ENCODE measurements around the gene BZW1.
"Not testable (repeated sequence)": the region's sequence is repeated elsewhere in the genome, so short reads cannot be mapped to it uniquely, and the experiment has no call there.

Gene BZW1

DNA sequence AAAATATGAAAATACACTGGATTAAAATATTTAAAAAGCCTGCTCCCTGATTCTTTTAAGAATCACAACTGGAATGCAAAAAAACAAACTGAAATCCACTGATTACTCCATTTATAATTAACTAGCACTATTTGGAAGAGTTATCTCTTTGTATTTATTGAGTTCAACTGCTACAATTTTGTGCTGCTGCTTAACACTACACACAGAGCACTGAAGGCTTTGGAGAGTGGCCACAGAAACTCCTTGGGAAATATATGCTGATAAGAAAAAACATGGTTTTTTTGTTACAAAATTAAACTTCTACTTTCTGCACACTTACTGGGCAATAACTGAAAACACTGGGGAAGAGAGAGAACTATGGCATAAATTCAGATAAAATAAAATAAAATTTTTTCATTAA, 19.8 kb upstream of the BZW1 start:
- no peak for DNase-seq (ENCODE audit: low read depth)

DNA sequence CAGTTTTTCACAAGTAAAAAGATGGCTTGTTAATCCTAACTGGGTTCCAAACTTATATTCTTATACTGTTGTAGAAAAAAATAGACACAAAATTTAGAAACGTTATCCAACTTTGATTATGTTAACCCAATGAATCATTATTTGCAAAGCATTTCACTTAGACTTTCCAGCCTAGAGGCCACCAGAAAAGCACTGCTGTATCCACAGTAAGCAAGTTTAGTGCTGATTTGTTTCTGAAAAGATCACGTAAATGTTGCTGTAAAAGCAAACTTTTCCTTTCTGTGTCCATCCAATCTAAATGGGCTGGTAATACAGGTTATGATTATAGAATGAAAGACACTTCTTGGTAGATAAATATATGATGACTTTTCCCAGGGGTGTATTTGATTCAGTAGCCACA, 17.6 kb upstream of the BZW1 start:
- no peak for DNase-seq (ENCODE audit: low read depth)

DNA sequence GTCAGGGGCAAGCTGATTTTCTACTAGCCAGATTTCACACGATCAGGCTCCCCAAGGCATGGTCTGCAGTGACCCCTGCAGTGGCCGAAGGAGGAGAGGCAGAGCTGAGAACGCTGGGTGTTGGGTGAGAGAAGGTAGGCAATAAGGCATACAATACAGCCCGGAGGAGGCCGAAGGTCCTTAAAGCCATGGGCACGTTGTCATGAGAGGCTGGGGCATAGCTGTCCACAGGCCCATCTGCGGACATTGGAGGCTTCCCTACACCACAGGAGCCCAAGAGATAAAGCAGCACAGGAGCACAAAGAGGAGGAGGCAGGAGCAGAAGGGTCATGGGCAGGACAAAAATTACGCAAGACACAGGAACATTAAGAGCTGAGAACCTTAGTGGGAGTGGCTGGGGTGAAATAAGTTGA, 16.7 kb upstream of the BZW1 start:
- no peak for DNase-seq (ENCODE audit: low read depth)

DNA sequence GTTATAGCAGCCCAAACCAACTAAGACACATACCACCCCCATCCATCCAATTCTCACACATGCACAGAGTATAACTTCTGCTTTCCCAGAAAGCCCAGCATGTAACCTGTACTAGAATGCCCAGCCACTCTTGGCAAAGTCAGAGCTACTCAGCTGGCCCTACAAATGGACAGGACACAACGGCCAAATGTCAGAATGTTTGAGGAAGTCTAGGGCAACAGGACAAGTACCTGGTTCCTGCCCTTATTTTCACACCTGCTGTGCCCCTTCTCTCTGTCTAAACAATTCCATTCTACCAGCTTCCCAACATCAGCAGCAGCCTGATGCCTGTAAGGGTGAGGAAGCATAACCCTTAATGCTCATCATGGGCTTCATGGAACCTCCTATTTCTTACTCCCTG, 15.1 kb upstream of the BZW1 start:
- DNase-seq (ENCODE audit: low read depth): no peak

DNA sequence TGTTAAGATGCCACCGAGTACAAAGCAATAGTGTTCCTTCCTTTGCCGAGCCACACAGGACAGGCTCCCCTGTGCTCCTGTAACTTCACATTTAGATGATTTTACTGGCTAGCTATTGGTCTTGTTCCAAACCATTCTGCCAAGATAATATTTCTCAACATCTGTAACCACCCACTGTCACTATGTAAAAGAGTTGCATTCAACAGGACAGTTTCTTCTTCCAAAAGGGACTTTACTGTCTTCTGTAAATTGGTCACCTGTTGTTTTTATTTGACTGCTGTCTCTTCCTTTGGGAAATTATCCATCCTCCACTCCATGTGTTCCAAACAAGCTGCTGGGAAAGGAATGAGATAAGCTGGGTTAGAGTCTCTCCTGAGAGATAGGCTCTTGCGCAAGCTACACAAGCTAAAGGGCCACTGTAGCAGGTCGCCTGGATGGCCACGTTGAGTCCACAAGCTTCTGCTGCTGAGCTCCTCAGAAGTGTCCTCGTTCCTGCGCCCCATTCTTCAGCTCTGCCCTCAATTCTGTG, 14.4 kb upstream of the BZW1 start:
- DNase-seq (ENCODE audit: low read depth): no peak

DNA sequence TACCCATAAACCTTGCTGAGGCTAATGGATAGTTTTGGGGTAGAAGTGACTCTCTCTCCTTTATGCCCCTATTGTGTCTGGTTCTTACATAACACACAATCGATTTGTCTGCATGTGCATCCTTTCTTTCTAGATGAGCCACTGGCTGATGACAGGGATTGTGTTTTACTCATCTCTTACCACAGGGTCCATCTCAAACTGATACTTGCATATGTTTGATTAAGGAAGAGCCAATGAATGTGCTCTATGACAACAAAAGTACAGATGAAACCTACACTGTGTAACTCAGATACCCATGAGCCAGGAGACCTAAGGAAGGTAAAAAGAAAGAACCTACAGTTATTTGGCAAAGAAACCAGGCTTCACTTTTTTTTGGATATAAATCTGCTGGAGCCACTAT, 13.2 kb upstream of the BZW1 start:
- no peak for DNase-seq (ENCODE audit: low read depth)

DNA sequence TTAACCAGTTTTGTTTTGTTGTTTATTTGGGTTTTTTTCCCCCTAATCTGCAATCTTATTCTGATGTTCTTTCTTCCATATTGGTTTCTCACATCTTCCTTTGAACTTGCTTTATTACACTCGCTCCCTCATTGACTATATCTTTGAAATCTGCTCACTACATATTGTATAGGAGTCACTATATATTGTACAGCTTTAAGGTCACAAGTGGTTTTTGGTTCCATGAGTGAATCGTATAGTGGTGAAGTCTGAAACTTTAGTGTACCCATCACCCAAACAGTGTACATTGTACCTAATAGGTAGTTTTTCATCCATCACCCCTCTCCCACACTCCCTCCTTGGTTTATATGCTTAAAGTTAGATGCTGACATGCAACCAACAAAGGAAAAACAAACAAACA, 11.3 kb upstream of the BZW1 start:
- no peak for DNase-seq (ENCODE audit: low read depth)

DNA sequence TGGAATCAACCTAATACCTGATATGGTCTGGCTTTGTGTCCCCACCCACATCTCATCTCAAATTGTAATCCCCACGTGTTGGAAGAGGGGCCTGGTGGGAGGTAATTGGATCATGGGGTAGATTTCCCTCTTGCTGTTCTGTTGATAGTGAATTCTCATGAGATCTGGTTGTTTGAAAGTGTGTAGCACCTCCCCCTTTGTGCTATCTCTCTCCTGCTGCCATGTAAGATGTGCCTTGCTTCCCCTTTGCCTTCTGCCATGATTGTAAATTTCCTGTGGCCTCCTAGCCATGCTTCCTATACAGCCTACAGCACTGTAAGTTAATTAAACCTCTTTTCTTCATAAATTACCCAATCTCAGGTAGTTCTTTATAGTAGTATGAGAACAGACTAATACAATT, 10.3 kb upstream of the BZW1 start:
- DNase-seq (ENCODE audit: low read depth): not testable (repeated sequence)

DNA sequence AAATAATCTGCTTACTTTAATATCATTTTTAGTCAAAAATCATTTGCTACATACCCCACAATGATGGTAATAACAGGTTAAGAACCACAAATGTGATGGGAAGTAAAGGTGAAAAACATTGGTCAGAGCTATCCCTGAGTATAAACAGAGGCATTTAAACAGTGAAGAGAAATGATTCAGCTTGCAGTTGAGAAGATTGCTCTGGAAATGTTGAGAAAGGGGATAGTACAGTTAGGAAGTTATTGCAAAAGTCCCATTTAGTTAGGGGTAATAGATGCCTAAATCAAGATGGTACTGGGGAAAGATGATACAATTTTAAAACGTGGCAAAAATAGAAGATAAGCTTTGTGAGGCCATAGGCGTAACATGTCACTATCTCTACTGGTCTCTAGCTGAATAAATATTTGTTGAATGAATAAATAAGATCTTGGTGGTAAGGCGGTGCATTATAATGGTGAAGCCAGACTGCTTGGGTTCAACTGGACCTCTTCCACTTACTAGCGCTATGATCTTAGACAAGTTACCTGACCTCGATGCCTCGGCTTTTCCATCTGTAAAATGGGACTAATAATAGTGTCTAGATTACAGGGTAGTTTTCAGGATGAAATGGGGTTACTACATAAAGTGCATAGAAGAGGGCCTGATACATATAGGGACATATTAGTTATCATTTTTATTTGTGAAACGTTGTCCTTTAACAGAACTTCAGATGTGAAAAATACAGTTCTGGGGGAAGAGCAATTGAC, 2.0 kb upstream of the BZW1 start:
- DNase-seq (ENCODE audit: low read depth): no peak

DNA sequence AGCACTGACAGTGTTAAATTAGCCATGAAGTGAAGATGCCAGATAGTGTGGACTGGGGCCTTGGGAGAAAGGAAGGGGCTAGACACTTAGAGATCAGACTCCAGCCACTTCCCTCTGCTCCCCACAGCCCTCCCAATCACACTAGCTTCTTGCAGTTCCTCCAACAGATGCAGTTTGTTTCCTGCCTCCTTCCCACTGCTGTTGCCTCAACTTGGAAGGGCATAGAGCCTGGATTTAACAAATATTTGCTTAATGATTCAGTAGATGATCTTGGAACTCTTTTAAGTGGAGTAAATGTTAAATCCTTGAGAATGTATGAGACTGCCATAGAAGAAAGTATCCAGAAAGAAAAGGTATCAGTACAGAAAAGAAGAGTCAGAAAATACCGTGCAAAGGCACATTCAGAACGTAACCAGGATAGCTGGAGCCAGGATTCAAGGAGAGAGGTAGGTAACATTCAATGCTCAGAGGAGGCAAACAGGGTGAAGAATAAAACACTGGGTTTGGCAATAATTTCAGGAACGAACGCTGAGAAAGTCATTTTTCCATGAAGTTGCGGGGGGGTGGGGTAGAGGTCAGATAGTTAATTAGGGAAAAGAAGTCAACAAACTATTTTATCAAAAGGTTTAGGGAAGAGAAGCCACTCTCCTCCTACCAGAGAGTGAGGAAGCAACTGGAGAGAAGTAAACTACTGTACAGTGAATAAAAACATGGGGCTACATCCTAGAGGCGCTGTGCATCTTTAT, 1.3 kb upstream of the BZW1 start:
- DNase-seq (ENCODE audit: low read depth): no peak

DNA sequence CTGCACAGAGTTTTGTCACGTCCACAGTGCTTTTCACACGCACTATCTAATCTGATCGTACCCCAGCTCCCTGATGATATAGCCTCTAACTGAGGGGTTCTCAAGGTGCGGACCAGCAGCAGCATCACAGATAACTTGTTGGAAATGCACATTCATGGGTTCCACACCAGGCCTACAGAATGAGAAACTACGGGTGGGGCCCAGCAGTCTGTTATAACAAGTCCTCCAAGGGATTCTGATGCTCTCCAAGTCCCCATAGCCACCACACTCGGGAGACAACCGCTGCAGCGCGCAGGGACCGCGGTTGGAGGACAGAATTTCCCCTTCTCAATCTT, 745 bp upstream of the BZW1 start:
- no peak for DNase-seq (ENCODE audit: low read depth)

DNA sequence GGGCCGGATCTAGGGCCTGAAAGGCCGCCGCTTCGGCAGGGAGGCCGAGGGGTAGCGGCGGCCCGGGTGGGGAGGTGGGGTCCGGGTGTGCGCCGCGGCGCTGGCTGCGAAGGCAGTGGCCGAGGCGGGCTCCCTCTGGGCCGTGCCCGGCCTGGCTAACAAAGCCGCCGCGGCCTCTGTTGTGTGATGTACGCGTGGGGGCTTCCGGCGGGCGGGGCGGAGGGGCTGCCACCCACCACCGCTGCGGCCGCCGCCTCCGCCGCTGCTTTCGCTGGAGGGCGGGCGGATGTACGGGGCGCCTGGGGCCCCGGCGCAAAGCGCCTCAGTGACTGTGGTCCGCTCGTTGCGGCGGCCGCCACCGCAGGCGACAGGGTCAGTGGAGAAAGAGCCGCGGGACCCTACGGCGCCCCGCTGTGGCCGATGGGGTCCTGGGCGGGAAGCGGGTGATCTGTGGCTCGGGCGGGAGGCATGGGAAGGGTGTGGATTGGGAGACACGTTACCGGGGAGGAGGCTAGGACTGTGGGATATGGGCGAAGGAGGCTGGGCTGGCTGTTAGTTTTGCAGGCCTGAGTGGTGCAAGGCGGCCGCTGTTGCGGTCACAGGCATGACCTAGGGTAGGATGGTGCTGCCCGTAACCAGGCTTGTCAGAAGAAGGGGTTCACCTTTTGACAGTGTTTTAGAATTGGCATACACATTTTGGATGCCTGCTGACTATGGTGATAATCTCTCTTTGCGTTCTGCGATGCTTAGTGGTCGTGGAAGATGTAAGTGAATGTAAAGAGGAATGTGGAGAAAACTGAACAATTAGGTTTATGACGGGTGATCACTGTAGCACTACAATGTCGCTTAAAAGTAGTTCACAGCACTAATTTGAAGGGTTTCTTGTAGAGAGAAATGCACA, 662 bp downstream of the BZW1 start:
- DNase-seq (ENCODE audit: low read depth): peak; percentile 64

DNA sequence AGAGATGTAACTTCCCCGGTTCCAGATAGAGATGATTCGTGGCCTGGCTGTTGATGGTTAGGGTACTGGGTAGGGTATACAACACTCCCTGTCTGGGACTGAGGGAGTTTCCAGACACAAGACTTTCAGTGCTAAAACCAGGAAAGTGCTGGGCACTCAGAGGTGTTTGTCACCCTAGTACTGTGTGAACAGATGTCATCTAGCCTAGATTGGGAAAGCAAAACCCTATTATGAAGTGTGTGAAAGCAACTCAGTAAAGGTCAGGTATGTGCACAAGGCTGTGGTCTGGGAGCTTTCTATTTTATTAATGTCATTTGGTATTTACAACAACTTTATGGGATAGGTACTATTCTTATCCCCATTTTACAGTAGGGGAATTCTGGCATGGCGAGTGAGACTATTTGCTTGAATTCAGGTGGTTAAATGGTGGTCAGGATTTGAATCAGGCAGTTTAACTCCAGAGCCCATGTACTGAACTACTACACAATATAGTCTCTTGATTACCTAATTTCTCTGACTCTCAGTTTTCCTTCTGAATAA, 2.6 kb downstream of the BZW1 start:
- peak; percentile 19 for DNase-seq (ENCODE audit: low read depth)

DNA sequence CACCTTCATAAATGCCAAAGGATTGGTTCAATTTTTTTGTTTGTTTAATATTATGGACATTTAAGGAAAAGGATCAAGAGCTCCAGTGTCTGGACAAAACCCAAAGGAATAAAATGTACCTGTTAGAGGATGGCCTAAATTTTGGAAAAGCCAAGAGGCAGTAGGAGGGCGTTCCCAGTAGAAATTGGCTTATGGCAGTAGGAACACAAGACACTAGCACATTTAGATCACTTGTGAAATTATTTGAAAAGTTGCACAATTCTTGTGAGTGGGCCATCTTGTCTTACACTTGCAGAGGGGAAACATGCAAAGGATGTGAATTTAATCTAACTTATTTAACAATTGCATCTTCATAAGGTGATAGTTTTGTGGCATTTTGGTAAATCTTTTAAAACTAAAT, 3.2 kb downstream of the BZW1 start:
- no peak for DNase-seq (ENCODE audit: low read depth)

DNA sequence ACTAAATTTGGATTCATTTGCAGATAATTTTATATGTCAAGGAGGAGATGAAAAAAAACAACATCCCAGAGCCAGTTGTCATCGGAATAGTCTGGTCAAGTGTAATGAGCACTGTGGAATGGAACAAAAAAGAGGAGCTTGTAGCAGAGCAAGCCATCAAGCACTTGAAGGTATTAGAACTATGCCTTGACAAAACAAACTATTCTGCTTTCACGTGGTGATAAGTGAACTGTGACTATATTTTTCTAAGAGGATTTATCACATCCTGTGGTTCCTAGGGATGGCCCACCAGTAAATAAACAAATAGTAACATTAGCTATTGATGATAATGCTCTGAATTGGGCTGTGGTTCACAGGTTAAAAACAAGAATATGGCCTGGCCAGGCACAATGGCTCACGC, 7.0 kb downstream of the BZW1 start:
- DNase-seq (ENCODE audit: low read depth): not testable (repeated sequence)

DNA sequence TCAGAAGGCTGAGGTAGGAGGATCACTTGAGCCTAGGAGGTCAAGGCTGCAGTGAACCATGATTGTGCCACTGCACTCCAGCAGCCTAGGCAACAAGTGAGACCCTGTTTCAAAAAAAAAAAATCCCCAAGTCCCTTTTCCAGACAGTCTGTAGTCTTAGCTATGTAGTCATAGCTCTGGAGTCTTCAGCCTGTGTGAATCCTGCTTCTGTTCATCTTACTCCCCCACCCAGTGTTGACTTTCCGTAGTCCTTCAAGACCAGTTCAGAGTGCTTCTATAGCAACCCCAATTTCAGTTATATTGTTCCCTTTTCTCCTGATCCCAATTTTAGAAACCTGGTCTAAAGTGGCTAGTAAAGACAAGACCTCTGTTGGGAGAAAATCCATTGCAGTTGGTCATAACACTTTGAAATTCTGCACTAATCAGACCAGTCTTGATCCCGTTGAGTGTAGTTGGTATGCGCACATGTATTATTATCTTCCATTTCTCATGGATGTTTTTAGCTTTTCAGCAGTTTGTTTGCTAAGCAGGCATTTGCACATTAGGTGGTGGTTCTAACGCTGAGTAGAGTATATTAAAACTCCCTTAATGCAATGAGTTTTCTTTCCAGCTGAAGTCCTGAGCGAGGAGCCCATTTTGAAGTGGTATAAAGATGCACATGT, 9.0 kb downstream of the BZW1 start:
- no peak for DNase-seq (ENCODE audit: low read depth)

DNA sequence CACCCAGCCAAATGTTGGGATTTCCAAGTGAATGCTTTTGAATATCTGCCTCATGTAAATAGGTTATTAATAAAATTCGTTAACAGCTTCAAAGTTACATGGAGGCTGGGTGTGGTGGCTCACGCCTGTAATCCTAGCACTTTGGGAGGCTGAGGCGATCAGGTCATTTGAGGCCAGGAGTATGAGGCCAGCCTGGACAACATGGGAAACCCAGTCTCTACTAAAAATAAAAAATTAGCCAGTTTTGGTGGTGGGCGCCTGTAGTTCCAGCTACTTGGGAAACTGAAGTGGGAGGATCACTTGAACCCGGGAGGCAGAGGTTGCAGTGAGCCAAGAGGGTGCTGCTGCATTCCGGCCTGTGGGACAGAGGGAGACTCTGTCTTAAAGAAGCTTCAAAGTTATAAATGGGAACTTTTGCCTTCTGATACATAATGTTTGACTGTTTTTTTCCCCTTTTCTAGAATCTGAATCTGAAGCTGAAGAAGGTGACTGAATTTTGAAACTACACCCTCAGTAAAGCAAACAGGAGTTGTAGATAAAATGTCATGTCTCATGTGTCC, 10.1 kb downstream of the BZW1 start:
- DNase-seq (ENCODE audit: low read depth): no peak

DNA sequence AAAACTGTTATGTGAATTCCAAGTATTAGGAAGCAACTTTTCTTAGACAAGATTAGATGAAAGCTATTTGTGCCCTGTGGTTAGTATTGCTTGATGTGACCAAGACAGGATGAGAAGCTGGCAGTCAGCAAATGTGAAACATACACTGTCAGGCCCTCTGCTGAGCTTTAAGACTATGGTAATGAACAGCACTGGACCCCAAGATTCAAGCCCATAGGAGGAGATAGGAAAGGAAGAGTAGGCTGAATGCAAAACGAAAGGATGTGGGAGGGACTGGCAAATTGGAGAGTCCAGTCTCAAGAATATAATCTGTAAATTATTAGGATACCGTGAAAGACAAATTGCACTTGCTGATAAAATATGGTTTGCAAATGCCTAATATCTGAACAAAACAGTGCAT, 16.4 kb downstream of the BZW1 start:
- DNase-seq (ENCODE audit: low read depth): no peak

DNA sequence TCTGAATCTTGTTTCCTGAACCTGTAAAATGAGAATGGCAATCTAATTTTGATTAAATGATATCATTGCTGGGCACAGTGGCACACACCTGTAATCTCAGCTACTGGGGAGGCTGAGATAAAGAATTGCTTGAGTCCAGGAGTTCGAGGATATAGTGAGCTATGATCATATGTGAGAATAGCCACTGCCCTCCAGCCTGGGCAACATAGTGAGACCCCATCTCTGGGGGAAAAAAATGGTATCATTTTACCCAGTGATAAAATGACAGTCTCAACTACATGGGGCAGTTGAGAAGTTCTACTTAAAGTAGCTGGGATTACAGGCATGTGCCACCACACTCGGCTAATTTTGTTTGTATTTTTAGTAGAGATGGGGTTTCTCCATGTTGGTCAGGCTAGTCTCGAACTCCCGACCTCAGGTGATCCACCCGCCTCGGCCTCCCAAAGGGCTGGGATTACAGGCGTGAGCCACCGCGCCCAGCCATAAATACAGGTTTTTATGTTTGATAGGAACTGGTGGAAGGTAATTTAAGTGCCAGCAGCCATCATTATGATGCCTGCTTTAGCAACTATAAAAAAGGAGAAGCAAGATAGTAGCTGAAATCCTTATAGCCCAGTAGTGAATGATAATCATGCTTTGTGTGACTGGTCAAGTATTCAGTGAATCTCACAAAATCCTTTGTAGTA, 17.0 kb downstream of the BZW1 start:
- DNase-seq (ENCODE audit: low read depth): no peak

DNA sequence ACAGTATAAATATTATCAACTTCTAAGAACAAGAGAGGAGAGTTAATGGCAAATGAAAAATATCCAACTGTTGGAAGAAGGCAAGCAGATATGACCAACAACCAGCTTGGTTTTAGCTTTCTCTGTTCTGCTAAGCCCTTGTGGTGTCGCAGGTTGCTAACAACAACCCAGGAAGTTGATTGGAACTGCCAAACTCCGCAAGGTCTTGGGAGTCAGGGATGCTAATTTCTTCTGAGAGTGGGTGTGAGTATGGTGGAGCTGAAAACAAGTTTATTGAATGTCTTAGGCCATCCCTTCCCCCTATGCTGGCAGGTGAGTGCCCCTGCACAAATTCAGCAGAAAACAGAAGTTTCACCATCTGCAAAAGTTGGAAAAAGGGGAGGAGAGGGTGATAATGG, 17.5 kb downstream of the BZW1 start:
- DNase-seq (ENCODE audit: low read depth): no peak

DNA sequence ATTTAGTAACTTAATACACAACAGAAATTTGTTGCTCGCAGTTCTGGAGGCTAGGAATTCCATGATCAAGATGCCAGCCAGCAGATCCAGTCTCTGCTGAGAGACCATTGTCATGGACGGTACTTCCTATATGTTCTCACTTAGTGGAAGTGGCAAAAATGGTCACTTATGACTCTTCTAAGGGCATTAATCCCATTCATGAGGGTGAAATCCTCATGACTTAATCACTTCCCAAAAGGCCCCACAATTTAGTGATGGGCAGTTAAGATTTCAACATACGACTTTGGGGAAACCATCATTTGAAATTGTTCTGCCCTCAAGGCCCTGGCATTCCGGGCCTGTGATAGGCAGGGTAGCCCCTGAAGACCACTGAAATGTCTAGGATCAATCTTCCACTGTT, 23.0 kb downstream of the BZW1 start:
- DNase-seq (ENCODE audit: low read depth): no peak
